ENCODE results near the gene DOK3. TPM values are rescaled to one million over a fixed set of nuclear protein-coding genes. Genes with fewer than 3 reads are reported as not detected.

Gene DOK3
- total and polyA plus RNA-seq, 4 experiments from 2014 or later = 0.69 to 3.9 (median 3.7) TPM; not detected in 1

DNA sequence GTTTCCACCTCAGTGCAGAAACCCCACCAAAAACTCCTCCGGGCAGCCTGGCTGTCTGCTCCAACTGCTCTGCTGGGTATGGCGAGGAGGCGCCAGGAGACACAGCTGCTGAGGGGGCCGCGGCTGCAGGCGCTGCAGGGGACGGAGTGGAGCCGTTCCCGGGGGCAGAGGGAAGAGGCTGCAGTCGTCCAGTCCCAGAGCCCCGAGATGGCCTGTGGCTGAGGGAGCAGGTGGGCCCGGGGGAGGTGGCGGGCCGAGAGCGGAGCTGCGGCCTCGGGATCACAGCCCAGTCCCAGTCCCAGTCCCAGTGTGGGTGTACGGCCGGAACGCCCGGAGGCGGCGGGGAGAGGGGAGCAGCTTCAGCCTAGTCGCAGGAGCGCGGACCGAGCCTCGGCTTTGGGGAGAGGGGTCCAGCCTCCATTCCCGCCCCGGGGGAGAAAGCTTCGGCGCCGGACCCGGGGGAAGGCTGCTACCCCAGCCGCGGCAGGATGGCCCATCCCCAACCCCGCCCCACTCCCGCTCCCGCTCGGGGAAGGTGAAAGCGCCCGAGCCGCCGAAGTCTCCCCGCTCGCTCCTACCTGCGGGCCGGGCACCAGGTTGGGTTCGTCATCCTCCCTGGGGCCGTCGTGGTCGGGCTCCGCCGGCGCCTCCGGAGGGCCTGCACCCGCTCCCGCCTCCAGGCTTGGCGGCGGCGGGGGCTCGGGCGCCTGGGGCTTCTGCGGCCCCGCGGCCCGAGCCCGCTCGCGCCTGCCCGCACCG is 44.2 kb upstream of the DOK3 start:
- peak overlapping the region; percentile 67 for H3K27ac ChIP-seq (ENCODE audit: low read depth, low read length)
- H3K36me3 ChIP-seq (ENCODE audit: insufficient read depth, low read length) = no peaks in the 10 kb centered on the region
- H3K27ac Mint-ChIP-seq = peak overlapping the region in 3 of 7 donors; percentile 24 to 88 (median 63)
- H3K4me3 Mint-ChIP-seq = peak overlapping the region; percentile 66 to 91 (median 81)
- no peaks in the 10 kb centered on the region for H3K27me3 ChIP-seq (ENCODE audit: insufficient read depth, low read length)
- POLR2A ChIA-PET (ENCODE audit: partially characterized antibody) = interaction anchor here (1.3 kb wide), 2 partner anchors 38 to 41 kb away, joined by 3 to 7 read pairs; partner anchors contain the start of gene TMED9
- peak in 3 of 5 donors; percentile 3 to 51 (median 6) for DNase-seq
- peaks cover 2 to 19% of the 10 kb centered on the region in 2 donors for H3K36me3 Mint-ChIP-seq
- no peaks in the 10 kb centered on the region for H3K27me3 Mint-ChIP-seq
- CTCF ChIA-PET (ENCODE audit: partially characterized antibody) = no interaction called here
- H3K9me3 ChIP-seq (ENCODE audit: control insufficient read depth in 1 of 2, low read length in 2 of 2) = no peaks in the 10 kb centered on the region
- H3K9me3 Mint-ChIP-seq = no peaks in the 10 kb centered on the region
- intact Hi-C loops (cut with micrococcal nuclease) = loop anchor here (1.0 kb wide), 3 partner anchors 37 to 46 kb away; partner anchors contain the start of genes B4GALT7 and TMED9
- peak overlapping the region; percentile 49 to 73 for H3K4me3 ChIP-seq (ENCODE audit: low read length in 2 of 2)
- peaks cover 39% of the 10 kb centered on the region for H3K4me1 ChIP-seq (ENCODE audit: insufficient read depth, low read length)
- H3K4me1 Mint-ChIP-seq = peaks cover 23 to 55% (median 39%) of the 10 kb centered on the region in 4 donors

GRCh38 chr5:177552839-177553455 is 43.3 kb upstream of the DOK3 start:
- CTCF ChIA-PET (ENCODE audit: partially characterized antibody) = no interaction called here
- Mint-ChIP-seq H3K27me3 (no peaks in the 10 kb centered on the region), H3K27ac (peak overlapping the region; percentile 10 to 88 (median 83)), H3K4me1 (peaks cover 29 to 61% (median 44%) of the 10 kb centered on the region in 4 donors), H3K4me3 (peak overlapping the region; percentile 66 to 87 (median 80)), H3K9me3 (no peaks in the 10 kb centered on the region), H3K36me3 (peaks cover 2 to 21% of the 10 kb centered on the region in 2 donors)
- POLR2A ChIA-PET (ENCODE audit: partially characterized antibody) = interaction anchor here (1.3 kb wide), 2 partner anchors 39 to 42 kb away, joined by 3 to 7 read pairs; partner anchors contain the start of gene TMED9
- H3K4me1 ChIP-seq (ENCODE audit: insufficient read depth, low read length) = peaks cover 39% of the 10 kb centered on the region
- H3K4me3 ChIP-seq (ENCODE audit: low read length in 2 of 2) = peak overlapping the region; percentile 49 to 73
- no peaks in the 10 kb centered on the region for H3K27me3 ChIP-seq (ENCODE audit: insufficient read depth, low read length)
- peak overlapping the region; percentile 67 for H3K27ac ChIP-seq (ENCODE audit: low read depth, low read length)
- intact Hi-C loops (cut with micrococcal nuclease) = no loop called here
- no peaks in the 10 kb centered on the region for H3K36me3 ChIP-seq (ENCODE audit: insufficient read depth, low read length)
- DNase-seq = no peak
- H3K9me3 ChIP-seq (ENCODE audit: control insufficient read depth in 1 of 2, low read length in 2 of 2) = no peaks in the 10 kb centered on the region

GRCh38 chr5:177550122-177550521 is 40.5 kb upstream of the DOK3 start:
- H3K27ac Mint-ChIP-seq = peak overlapping the region in 1 of 7 donors; percentile 42
- peaks cover 32 to 64% (median 41%) of the 10 kb centered on the region in 4 donors for H3K4me1 Mint-ChIP-seq
- H3K4me1 ChIP-seq (ENCODE audit: insufficient read depth, low read length) = peaks cover 23% of the 10 kb centered on the region
- H3K4me3 Mint-ChIP-seq = no peak overlapping the region
- no peaks in the 10 kb centered on the region for H3K9me3 ChIP-seq (ENCODE audit: control insufficient read depth in 1 of 2, low read length in 2 of 2)
- no peak overlapping the region for H3K4me3 ChIP-seq (ENCODE audit: low read length in 2 of 2)
- no peaks in the 10 kb centered on the region for H3K27me3 ChIP-seq (ENCODE audit: insufficient read depth, low read length)
- POLR2A ChIA-PET (ENCODE audit: partially characterized antibody) = no interaction called here
- no peak overlapping the region for H3K27ac ChIP-seq (ENCODE audit: low read depth, low read length)
- H3K9me3 Mint-ChIP-seq = no peaks in the 10 kb centered on the region
- peaks cover 4% of the 10 kb centered on the region for H3K36me3 ChIP-seq (ENCODE audit: insufficient read depth, low read length)
- CTCF ChIA-PET (ENCODE audit: partially characterized antibody) = interaction anchor here (1.5 kb wide), 1 partner anchor 51 kb away, joined by 3 read pairs; no protein-coding TSS in a partner anchor
- DNase-seq = no peak
- H3K27me3 Mint-ChIP-seq = no peaks in the 10 kb centered on the region
- peaks cover 2 to 37% of the 10 kb centered on the region in 2 donors for H3K36me3 Mint-ChIP-seq
- intact Hi-C loops (cut with micrococcal nuclease) = no loop called here

GRCh38 chr5:177548495-177548894 is 38.9 kb upstream of the DOK3 start:
- Histone ChIP-seq H3K27me3 (ENCODE audit: insufficient read depth, low read length) (no peaks in the 10 kb centered on the region), H3K4me1 (ENCODE audit: insufficient read depth, low read length) (peaks cover 16% of the 10 kb centered on the region), H3K27ac (ENCODE audit: low read depth, low read length) (no peak overlapping the region), H3K36me3 (ENCODE audit: insufficient read depth, low read length) (peaks cover 4% of the 10 kb centered on the region), H3K4me3 (ENCODE audit: low read length in 2 of 2) (no peak overlapping the region), H3K9me3 (ENCODE audit: control insufficient read depth in 1 of 2, low read length in 2 of 2) (no peaks in the 10 kb centered on the region)
- H3K4me1 Mint-ChIP-seq = peaks cover 25 to 68% (median 38%) of the 10 kb centered on the region in 4 donors
- no peaks in the 10 kb centered on the region for H3K9me3 Mint-ChIP-seq
- CTCF ChIA-PET (ENCODE audit: partially characterized antibody) = interaction anchor here (1.1 to 2.3 kb wide), 2 partner anchors 8 to 47 kb away, joined by 4 to 9 read pairs; no protein-coding TSS in a partner anchor
- POLR2A ChIA-PET (ENCODE audit: partially characterized antibody) = interaction anchor here (0.7 kb wide), 1 partner anchor 27 kb away, joined by 3 read pairs; no protein-coding TSS in a partner anchor
- DNase-seq = no peak
- H3K27me3 Mint-ChIP-seq = no peaks in the 10 kb centered on the region
- peak overlapping the region in 2 of 7 donors; percentile 57 to 65 for H3K27ac Mint-ChIP-seq
- no peak overlapping the region for H3K4me3 Mint-ChIP-seq
- intact Hi-C loops (cut with micrococcal nuclease) = no loop called here
- H3K36me3 Mint-ChIP-seq = peaks cover 2 to 37% of the 10 kb centered on the region in 2 donors

GRCh38 chr5:177547736-177548135 is 38.1 kb upstream of the DOK3 start:
- no peak overlapping the region for H3K4me3 ChIP-seq (ENCODE audit: low read length in 2 of 2)
- H3K27ac Mint-ChIP-seq = peak overlapping the region in 2 of 7 donors; percentile 50 to 70
- no peaks in the 10 kb centered on the region for H3K27me3 Mint-ChIP-seq
- H3K4me1 Mint-ChIP-seq = peaks cover 22 to 62% (median 34%) of the 10 kb centered on the region in 4 donors
- DNase-seq = no peak
- ChIA-PET CTCF (ENCODE audit: partially characterized antibody) (interaction anchor here (1.1 to 2.3 kb wide), 2 partner anchors 9 to 46 kb away, joined by 4 to 9 read pairs; no protein-coding TSS in a partner anchor), POLR2A (ENCODE audit: partially characterized antibody) (no interaction called here)
- H3K9me3 ChIP-seq (ENCODE audit: control insufficient read depth in 1 of 2, low read length in 2 of 2) = no peaks in the 10 kb centered on the region
- intact Hi-C loops (cut with micrococcal nuclease) = no loop called here
- H3K36me3 ChIP-seq (ENCODE audit: insufficient read depth, low read length) = peaks cover 4% of the 10 kb centered on the region
- peak overlapping the region in 1 of 8 donors; percentile 35 for H3K4me3 Mint-ChIP-seq
- no peaks in the 10 kb centered on the region for H3K9me3 Mint-ChIP-seq
- peaks cover 2 to 37% of the 10 kb centered on the region in 2 donors for H3K36me3 Mint-ChIP-seq
- no peaks in the 10 kb centered on the region for H3K27me3 ChIP-seq (ENCODE audit: insufficient read depth, low read length)
- H3K27ac ChIP-seq (ENCODE audit: low read depth, low read length) = no peak overlapping the region
- peaks cover 8% of the 10 kb centered on the region for H3K4me1 ChIP-seq (ENCODE audit: insufficient read depth, low read length)

- no peaks in the 10 kb centered on the region for H3K4me1 ChIP-seq (ENCODE audit: insufficient read depth, low read length)
- H3K4me3 ChIP-seq (ENCODE audit: low read length in 2 of 2) = no peak overlapping the region
- no peak for DNase-seq
- Mint-ChIP-seq H3K4me3 (no peak overlapping the region), H3K27me3 (no peaks in the 10 kb centered on the region), H3K36me3 (peaks cover 2 to 38% of the 10 kb centered on the region in 2 donors), H3K27ac (peak overlapping the region in 2 of 7 donors; percentile 1 to 35), H3K9me3 (no peaks in the 10 kb centered on the region), H3K4me1 (peaks cover 15 to 49% (median 28%) of the 10 kb centered on the region in 4 donors)
- no peaks in the 10 kb centered on the region for H3K9me3 ChIP-seq (ENCODE audit: control insufficient read depth in 1 of 2, low read length in 2 of 2)
- no peaks in the 10 kb centered on the region for H3K27me3 ChIP-seq (ENCODE audit: insufficient read depth, low read length)
- intact Hi-C loops (cut with micrococcal nuclease) = no loop called here
- POLR2A ChIA-PET (ENCODE audit: partially characterized antibody) = no interaction called here
- H3K36me3 ChIP-seq (ENCODE audit: insufficient read depth, low read length) = peaks cover 11% of the 10 kb centered on the region
- CTCF ChIA-PET (ENCODE audit: partially characterized antibody) = interaction anchor here (0.9 kb wide), 1 partner anchor 45 kb away, joined by 7 read pairs; no protein-coding TSS in a partner anchor
- no peak overlapping the region for H3K27ac ChIP-seq (ENCODE audit: low read depth, low read length)
Measured at GRCh38 chr5:177546258-177546741, 36.7 kb upstream of the DOK3 start.
